Measurements from ENCODE around the gene BRCA1.
"Not testable (repeated sequence)": the region's sequence is repeated elsewhere in the genome, so short reads cannot be mapped to it uniquely, and the experiment has no call there.

The BRCA1 gene

DNA sequence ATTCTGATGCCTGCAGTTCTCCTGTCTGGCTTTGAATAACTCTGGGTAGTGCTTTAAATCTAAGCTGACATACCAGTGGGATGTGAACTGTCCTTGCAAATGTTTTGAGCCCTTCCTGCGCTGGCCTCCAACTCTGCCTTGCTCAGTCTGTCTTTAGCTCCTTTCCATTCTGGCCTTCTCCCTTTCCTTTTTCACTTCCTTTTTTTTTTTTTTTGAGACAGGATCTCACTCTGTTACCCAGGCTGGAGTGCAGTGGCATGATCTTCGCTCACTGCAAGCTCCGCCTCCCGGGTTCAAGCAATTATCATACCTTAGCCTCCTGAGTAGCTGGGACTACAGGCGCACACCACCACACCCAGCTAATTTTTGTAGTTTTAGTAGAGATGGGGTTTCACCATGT, 8.3 kb upstream of the BRCA1 start:
- not testable (repeated sequence) for DNase-seq

DNA sequence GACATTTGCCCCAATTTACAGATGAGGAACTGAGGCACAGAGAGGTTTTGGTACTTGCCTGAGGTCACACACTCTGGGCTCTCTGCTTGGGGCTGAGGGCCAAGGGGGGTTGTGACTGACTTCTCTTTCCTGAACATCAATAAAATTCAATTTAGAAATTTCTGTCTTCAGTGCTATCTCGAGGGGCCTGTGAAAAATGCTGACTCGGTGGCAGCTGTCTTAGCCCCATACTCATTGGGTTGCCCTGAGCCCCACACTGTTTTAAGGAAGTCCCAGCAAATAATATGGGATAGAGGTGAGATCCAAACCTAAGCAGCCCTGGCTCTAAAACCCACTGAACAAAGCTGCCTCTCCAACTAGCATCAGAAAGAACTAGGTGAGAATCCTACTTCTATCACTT, 7.0 kb upstream of the BRCA1 start:
- DNase-seq, result no peak

DNA sequence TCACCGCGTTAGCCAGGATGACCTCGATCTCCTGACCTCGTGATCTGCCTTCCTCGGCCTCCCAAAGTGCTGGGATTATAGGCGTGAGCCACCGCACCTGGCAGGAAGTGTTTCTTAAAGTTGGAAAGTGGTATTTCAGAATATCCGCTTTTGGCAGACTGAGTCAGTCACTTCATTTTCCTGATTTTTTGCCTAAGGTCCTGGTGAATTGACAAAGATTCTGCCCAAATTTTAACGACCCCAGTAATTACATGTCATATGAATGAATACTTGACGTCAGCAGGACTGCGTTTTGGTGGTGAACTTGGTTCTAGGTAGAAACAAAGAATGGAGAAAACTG, 4.5 kb upstream of the BRCA1 start:
- DNase-seq, result no peak

DNA sequence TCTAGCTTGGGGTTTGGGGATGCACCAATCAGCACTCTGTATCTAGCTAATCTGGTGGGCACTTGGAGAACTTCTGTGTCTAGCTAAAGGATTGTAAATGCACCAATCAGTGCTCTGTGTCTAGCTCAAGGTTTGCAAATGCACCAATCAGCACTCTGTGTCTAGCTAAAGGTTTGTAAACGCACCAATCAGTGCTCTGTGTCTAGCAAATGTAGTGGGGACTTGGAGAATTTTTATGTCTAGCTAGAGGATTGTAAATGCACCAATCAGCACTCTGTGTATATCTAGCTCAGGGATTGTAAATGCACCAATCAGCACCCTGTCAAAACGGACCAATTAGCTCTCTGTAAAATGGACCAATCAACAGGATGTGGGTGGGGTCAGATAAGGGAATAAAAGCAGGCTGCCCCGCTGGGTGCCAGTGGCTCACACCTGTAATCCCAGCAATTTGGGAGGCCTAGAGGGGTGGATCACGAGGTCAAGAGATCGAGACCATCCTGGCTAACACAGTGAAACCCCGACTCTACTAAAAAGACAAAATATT, 2.2 kb upstream of the BRCA1 start:
- not testable (repeated sequence) for DNase-seq

DNA sequence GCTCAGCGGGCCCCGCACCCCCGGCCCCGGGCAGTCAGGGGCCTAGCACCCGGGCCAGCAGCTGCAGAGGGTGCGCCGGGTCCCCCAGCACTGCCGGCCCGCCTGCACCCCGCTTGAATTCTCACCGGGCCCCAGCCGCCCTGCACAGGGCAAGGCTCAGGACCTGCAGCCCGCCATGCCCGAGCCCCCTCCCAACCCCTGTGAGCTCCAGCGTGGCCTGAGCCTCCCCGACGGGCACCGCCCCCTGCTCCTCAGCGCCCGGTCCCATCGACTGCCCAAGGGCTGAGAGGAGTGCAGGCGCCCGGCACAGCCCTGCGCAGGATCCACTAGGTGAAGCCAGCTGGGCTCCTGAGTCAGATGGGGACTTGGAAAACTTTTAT, 1.7 kb upstream of the BRCA1 start:
- DNase-seq, result no peak

DNA sequence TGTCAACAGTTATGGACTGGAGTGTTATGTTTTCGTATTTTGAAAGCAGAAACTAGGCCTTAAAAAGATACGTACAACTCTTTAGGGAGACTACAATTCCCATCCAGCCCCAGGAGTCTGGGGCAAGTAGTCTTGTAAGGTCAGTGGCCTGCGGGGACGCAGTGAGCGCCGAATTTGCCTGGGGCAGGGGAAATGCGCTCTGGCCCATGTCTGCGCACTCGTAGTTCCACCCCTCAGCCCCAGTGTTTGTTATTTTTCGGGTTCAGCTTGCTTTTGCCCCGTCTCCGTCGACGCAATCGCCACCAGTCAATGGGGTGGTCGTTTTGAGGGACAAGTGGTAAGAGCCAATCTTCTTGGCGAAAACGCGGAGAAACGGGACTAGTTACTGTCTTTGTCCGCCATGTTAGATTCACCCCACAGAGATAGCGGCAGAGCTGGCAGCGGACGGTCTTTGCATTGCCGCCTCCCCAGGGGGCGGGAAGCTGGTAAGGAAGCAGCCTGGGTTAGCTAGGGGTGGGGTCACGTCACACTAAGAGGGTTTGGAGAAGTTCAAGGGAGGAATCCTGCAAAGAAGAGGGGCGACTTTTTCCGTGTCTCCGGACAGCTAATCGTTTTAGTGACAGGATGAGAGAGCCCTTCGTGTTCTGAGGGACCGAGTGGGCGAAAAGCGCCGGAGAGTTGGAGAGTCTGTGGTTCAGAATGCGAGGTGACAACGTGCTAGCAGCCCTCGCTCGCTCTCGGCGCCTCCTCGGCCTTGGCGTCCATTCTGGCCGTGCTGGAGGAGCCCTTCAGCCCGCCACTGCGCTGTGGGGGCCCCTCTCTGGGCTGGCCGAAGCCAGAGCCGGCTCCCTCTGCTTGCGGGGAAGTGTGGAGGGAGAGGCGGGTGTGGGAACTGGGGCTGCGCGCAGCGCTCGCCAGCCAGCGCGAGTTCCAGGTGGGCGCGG, 1.1 kb upstream of the BRCA1 start:
- peak; percentile 28 for DNase-seq

DNA sequence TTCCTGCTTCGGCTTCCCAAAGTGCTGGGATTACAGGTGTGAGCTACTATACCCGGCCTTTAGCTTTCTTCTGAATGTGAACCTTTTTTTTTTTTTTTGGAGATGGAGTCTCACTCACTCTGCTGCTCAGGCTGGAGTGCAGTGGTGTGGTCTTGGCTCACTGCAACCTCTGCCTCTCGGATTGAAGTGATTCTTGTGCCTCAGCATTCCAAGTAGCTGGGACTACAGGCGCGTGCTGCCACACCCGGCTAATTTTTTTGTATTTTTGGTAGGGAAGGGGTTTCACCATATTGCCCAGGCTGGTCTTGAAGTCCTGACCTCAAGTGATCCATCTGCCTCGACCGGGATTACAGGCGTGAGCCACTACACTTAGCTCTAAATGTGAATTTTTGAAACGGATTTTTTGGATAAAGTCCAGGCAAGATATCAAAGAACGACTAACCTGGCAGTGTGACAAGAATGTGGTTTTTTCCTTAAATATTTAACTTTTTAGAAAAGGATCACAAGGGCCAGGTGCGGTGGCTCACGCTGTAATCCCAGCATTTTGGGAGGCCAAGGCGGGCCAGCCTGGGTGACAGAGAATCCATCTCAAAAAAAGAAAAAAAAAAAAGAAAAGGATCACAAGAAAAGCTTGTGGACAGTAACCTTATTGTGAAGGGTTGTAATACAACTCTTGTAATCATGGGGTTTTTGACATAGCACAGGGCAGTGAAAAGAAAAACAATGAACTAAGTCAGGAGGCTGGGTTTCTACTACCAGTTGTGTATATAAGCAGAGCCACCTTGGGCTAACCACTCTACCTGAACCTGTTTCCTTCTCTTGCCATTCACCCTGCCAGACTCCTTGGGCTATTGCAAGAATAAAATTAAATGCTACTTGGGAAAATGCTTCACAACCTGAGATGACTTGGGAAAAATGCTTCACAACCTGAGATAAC, 6.2 kb downstream of the BRCA1 start:
- DNase-seq, result no peak

DNA sequence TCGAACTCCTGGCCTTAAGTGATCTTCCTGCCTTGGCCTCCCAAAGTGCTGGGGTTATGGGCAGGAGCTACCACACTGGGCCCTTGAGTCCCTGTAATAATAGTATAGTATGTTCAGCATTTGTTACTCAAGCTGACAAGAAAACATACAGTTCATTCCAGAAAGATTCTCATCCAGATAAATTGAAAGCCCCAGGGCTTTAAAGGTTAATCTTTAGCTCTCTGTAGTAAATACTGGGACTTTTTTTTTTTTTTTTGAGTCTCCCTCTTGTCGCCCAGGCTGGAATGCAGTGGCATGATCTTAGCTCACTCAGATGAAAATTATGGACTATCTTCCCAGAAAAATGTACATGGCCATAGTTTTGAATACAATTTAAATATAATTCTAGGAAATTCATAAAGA, 11.0 kb downstream of the BRCA1 start:
- DNase-seq, result no peak

DNA sequence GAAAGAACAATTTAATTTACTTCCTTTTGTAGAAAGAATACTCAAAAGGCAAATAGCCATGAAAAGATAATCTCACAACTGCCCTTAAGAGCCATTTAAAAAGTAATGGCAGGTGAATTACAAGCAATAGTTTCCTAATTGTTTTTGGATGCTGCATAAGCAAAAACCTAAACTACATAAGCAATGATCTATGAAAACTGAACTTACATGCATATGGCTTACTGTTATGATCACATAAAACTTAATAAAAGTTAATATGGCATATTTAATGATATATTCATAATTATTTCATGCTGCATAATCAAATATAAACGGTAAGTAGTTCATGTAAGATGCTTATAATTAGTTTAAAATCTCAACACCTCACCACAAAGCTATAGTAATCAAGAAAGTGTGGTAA, 18.6 kb downstream of the BRCA1 start:
- no peak for DNase-seq

DNA sequence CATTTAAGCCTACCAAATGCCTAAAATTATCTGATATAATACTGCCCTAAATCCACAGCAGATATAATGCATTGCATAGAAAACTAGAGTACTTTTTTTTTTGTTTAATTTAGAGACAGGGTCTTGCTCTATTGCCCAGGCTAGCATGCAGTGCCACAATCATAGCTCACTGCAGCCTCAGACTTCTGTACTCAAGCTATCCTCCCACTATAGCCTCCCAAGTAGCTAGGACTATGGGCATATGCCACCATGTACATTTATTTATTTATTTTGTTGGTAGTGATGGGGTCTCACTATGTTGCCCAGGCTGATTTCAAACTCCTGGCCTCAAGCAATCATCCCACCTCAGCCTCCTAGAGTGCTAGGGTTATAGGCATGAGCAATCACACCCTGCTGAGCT, 20.0 kb downstream of the BRCA1 start:
- no peak for DNase-seq

DNA sequence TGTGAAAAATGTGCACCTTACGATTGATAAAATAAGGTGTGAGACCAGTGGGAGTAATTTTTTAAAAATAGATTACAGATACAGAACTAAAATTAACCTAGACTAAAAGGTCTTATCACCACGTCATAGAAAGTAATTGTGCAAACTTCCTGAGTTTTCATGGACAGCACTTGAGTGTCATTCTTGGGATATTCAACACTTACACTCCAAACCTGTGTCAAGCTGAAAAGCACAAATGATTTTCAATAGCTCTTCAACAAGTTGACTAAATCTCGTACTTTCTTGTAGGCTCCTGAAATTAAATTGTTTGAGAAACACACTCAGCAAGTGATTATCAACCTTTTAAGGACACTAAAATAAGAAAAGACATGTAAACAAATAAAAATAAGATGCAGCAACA, 20.5 kb downstream of the BRCA1 start:
- DNase-seq, result no peak

DNA sequence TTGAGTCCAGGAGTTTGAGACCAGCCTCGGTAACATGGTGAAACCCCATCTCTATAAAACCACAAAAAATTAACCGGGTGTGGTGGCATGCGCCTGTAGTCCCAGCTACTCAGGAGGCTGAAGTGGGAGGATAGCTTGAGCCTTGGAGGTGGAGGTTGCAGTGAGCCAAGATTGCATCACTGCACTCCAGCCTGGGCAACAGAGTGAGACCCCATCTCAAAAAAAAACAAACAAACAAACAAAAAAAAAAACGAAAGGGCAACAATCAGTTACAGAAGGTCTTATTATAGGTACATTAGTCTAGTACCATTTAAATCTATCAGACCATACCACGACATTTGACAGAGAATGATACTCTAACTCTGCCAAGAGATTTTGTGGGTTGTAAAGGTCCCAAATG, 29.8 kb downstream of the BRCA1 start:
- DNase-seq, result not testable (repeated sequence)

DNA sequence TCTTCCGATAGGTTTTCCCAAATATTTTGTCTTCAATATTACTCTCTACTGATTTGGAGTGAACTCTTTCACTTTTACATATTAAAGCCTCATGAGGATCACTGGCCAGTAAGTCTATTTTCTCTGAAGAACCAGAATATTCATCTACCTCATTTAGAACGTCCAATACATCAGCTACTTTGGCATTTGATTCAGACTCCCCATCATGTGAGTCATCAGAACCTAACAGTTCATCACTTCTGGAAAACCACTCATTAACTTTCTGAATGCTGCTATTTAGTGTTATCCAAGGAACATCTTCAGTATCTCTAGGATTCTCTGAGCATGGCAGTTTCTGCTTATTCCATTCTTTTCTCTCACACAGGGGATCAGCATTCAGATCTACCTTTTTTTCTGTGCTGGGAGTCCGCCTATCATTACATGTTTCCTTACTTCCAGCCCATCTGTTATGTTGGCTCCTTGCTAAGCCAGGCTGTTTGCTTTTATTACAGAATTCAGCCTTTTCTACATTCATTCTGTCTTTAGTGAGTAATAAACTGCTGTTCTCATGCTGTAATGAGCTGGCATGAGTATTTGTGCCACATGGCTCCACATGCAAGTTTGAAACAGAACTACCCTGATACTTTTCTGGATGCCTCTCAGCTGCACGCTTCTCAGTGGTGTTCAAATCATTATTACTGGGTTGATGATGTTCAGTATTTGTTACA, 30.9 kb downstream of the BRCA1 start:
- DNase-seq, result no peak

DNA sequence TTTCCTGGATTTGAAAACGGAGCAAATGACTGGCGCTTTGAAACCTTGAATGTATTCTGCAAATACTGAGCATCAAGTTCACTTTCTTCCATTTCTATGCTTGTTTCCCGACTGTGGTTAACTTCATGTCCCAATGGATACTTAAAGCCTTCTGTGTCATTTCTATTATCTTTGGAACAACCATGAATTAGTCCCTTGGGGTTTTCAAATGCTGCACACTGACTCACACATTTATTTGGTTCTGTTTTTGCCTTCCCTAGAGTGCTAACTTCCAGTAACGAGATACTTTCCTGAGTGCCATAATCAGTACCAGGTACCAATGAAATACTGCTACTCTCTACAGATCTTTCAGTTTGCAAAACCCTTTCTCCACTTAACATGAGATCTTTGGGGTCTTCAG, 32.3 kb downstream of the BRCA1 start:
- no peak for DNase-seq

DNA sequence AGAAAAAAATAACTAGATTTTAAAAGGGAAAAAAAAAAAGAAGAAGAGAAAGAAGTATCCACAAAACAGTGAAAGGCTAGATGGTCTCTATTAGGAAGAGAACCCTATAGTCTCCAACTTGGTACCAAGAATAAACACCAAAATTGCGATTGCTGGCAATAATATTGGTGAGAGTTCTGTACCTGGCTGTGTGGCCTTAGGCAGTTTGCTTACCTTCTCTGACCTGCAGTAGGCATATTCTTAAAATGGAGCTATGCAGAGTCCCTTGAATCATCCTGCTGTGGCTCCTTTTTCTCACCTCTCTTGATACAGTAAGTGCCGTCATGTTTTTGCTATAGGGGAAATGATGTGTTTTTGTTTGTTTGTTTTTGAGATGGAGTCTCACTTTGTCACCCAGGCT, 35.1 kb downstream of the BRCA1 start:
- DNase-seq, result no peak

DNA sequence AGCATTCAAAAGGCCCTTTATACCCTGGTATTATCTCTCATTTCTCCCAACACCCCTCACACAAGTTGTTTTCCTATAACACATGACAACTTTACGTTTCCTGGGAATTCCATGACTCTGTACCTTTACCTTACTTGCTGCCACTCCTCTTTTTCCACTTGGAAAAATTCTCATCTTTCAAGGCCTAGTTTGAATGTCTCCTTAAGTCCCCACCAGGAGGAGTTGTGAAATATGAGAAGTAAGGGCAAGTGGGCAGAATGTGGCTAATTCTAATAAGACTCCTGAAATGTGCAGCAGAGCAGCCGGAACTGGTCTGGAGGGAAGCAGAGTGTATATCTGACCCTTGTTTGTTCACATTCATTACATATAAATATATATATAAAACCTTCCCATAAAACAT, 39.7 kb downstream of the BRCA1 start:
- no peak for DNase-seq

DNA sequence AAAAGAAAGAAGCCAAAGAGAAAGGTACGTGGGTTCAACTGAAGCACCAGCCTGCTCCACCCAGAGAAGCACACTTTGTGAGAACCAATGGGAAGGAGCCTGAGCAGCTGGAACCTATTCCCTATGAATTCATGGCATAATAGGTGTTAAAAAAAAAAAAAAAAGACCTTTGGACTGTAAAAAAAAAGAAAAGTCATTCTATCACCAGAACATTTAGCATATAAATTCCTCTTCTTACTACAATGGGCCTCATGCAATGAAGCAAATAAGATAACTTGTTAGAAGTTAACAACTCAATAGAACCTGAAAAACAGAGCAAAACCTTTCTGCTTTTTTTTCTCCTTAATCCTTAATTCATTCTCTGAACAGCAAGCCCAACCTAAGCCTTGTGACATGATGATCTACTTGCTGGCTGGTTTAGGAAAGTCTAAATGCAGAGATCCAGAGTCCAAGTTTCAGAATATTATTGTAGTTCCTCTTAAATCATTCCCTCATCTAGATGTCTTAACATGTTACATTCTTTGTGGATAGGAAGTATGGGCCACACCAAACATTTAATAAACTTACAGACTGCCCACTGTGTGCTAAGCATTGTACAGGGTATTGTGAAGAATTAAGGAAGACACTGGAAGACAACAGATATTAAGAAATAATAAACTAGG, 45.4 kb downstream of the BRCA1 start:
- no peak for DNase-seq

DNA sequence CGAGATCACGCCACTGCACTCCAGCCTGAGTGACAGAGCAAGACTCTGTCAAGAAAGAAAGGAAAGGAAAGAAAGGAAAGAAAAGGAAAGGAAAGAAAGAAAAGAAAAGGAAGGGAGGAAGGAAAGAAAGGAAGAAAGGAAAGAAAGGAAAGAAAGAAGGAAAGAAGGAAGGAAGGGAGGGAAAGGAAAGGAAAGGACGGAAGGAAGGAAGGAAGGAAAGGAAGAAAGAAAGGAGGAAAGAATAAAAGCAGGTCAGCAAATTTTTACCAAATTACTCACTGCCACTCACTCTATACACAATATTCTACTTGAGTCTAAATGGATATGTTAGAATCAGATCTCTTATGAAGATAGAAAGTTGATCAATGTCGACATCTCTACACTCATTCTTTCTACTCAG, 50.3 kb downstream of the BRCA1 start:
- no peak for DNase-seq

DNA sequence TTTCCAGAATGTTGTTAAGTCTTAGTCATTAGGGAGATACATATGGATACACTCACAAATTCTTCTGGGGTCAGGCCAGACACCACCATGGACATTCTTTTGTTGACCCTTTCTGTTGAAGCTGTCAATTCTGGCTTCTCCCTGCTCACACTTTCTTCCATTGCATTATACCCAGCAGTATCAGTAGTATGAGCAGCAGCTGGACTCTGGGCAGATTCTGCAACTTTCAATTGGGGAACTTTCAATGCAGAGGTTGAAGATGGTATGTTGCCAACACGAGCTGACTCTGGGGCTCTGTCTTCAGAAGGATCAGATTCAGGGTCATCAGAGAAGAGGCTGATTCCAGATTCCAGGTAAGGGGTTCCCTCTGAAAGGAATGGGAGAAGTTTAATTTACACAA, 54.3 kb downstream of the BRCA1 start:
- DNase-seq, result no peak

DNA sequence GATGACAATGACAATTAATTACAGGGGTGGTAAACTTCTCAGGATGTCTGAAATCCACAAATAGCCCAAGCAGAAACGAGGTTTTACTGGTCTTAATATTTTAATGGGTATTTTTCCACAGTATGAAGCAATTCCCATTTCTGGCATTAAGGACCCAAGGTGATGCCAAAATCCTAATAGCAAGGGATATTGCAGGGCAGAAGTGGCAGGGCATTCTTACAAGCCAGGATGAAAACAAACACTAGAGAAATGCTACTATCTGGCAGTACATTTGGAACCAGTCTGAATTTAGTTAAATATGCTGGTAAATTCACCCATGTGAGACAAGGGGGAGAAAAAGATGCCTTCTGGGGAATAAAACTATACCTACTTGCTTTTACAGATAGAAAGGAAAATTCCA, 54.9 kb downstream of the BRCA1 start:
- DNase-seq, result no peak

DNA sequence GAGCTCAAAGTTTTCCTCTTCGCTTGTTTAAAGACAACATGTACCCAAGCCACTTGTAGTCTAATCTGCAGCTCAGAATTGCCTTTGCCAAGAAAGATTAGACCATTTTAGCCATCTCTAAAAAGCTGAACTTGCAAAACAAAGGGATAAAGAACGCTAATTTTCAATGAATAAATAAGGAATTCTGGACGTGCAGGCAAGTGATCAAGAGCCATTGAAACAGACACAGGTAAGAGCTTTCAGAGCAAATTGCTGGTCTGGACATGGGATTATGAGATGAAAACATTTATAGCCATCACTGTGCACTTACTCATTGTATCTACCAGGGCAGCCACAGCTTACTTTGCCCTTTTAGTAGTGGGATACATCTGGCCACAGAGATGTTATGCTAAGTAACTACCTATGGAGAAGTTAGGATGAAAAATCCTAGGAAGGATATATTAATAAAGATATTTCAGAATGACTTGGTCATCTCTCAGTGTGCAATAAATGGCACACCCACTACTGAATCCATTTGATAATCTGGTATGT, 55.7 kb downstream of the BRCA1 start:
- DNase-seq, result no peak
